Measurements from ENCODE around the gene NR3C1.

The NR3C1 gene

GRCh38 chr5:143302341-143303045, 101.0 kb downstream of the NR3C1 start:
- no peak for DNase-seq

GRCh38 chr5:143297756-143298155, 105.7 kb downstream of the NR3C1 start:
- DNase-seq = no peak

- no peak for DNase-seq
Measured at GRCh38 chr5:143290125-143290524, 113.4 kb downstream of the NR3C1 start.

- DNase-seq = no peak
Measured at GRCh38 chr5:143284521-143284920, 119.0 kb downstream of the NR3C1 start.

GRCh38 chr5:143284002-143284401, 119.5 kb downstream of the NR3C1 start:
- no peak for DNase-seq

GRCh38 chr5:143281226-143281625, 122.3 kb downstream of the NR3C1 start:
- no peak for DNase-seq

GRCh38 chr5:143279698-143280097, 123.8 kb downstream of the NR3C1 start:
- no peak for DNase-seq

- DNase-seq = no peak
Measured at GRCh38 chr5:143277536-143277935, 126.0 kb downstream of the NR3C1 start.

GRCh38 chr5:143275512-143276363, 127.7 kb downstream of the NR3C1 start:
- DNase-seq = no peak

- DNase-seq = no peak
Measured at GRCh38 chr5:143274952-143275351, 128.5 kb downstream of the NR3C1 start.

- no peak for DNase-seq
Measured at GRCh38 chr5:143271431-143271830, 132.1 kb downstream of the NR3C1 start.

- DNase-seq = no peak
Measured at GRCh38 chr5:143268388-143268787, 135.1 kb downstream of the NR3C1 start.

- no peak for DNase-seq
Measured at GRCh38 chr5:143267186-143267585, 136.3 kb downstream of the NR3C1 start.

- DNase-seq = no peak
Measured at GRCh38 chr5:143265995-143266394, 137.5 kb downstream of the NR3C1 start.

- no peak for DNase-seq
Measured at GRCh38 chr5:143263272-143263810, 140.1 kb downstream of the NR3C1 start.

- no peak for DNase-seq
Measured at GRCh38 chr5:143262393-143263174, 140.9 kb downstream of the NR3C1 start.

GRCh38 chr5:143261748-143262392, 141.6 kb downstream of the NR3C1 start:
- DNase-seq = no peak

GRCh38 chr5:143259254-143259605, 144.3 kb downstream of the NR3C1 start:
- DNase-seq = no peak

GRCh38 chr5:143258559-143259253, 144.8 kb downstream of the NR3C1 start:
- no peak for DNase-seq

- DNase-seq = no peak
Measured at GRCh38 chr5:143254819-143255218, 148.7 kb downstream of the NR3C1 start.

- no peak for DNase-seq
Measured at GRCh38 chr5:143251946-143252345, 151.5 kb downstream of the NR3C1 start.

GRCh38 chr5:143251190-143251589, 152.3 kb downstream of the NR3C1 start:
- DNase-seq = no peak
